HEK293 (cell line): Measurements from ENCODE around the gene PTPRG.

ENCODE experiments used
- CTCF ChIA-PET: fragments of 350-600 bp; formaldehyde crosslinking; extraction: SDS; loops from one replicate; lab custom pipeline; 2021; ENCODE audit warnings: antibody characterized with exemption; lab: Yijun Ruan, JAX
- POLR2A ChIA-PET: fragments of 300-600 bp; formaldehyde crosslinking; extraction: SDS; loops from one replicate; lab custom pipeline; 2020; ENCODE audit warnings: antibody characterized with exemption, inconsistent platforms; lab: Yijun Ruan, JAX
- H3K27ac ChIP-seq: fragments of 200-500 bp; sonication (Bioruptor generic); 2 replicates; pipeline ENCODE4 v1.5.1; 2014; ENCODE audit warnings: low read depth, low read length, control low read depth, inconsistent platforms; ENCODE audit errors: extremely low read depth
- H3K36me3 ChIP-seq, 2 experiments: fragments of 200-500 bp in 1 of 2; sonication (Bioruptor generic) in 1 of 2; 1 replicate in 1 of 2; 2 replicates in 1 of 2; pipeline ENCODE4 v1.5.1; 2014 to 2017; ENCODE audit warnings: inconsistent platforms in 2 of 2, low read length in 2 of 2; ENCODE audit not compliant: control insufficient read depth in 2 of 2, insufficient read depth in 1 of 2
- H3K4me1 ChIP-seq: fragments of 200-500 bp; sonication (Bioruptor generic); 2 replicates; pipeline ENCODE4 v1.5.1; 2014; ENCODE audit warnings: mild to moderate bottlenecking, low read length, inconsistent platforms; ENCODE audit not compliant: control insufficient read depth, insufficient read depth
- H3K4me3 ChIP-seq: 2 replicates; pipeline ENCODE4 v1.5.1; 2011; ENCODE audit warnings: low read depth, mild to moderate bottlenecking, control low read depth, low read length, moderate library complexity
- H3K9me3 ChIP-seq: fragments of 200-500 bp; sonication (Bioruptor generic); 2 replicates; pipeline ENCODE4 v1.5.1; 2014; ENCODE audit warnings: low read depth, low read length, inconsistent platforms; ENCODE audit not compliant: control insufficient read depth, insufficient read depth
- IKZF3 ChIP-seq: fragments of 450-650 bp; IDR thresholded peaks from 2 replicates; pipeline ENCODE4 v1.5.0; 2018; ENCODE audit warnings: missing biosample characterization, mild to moderate bottlenecking, missing genetic modification characterization, moderate library complexity
- OSR2 ChIP-seq: fragments of 450-650 bp; formaldehyde crosslinking; IDR thresholded peaks from 2 replicates; pipeline ENCODE4 v1.5.1; 2016; ENCODE audit warnings: missing biosample characterization, missing genetic modification characterization
- PRDM4 ChIP-seq: fragments of 450-650 bp; formaldehyde crosslinking; IDR thresholded peaks from 2 replicates; pipeline ENCODE4 v1.5.1; 2017; ENCODE audit warnings: missing biosample characterization, missing genetic modification characterization
- SCRT1 ChIP-seq: fragments of 450-650 bp; formaldehyde crosslinking; IDR thresholded peaks from 2 replicates; pipeline ENCODE4 v1.5.1; 2016; ENCODE audit warnings: missing biosample characterization, missing genetic modification characterization, borderline replicate concordance
- SCRT2 ChIP-seq: fragments of 450-650 bp; formaldehyde crosslinking; IDR thresholded peaks from 2 replicates; pipeline ENCODE4 v1.5.1; 2016; ENCODE audit warnings: missing biosample characterization, missing genetic modification characterization
- SP7 ChIP-seq: fragments of 450-650 bp; formaldehyde crosslinking; IDR thresholded peaks from 2 replicates; pipeline ENCODE4 v1.5.1; 2016; ENCODE audit warnings: missing biosample characterization, missing genetic modification characterization
- ZBTB8A ChIP-seq: fragments of 450-650 bp; formaldehyde crosslinking; IDR thresholded peaks from 2 replicates; pipeline ENCODE4 v1.5.1; 2016; ENCODE audit warnings: missing biosample characterization, missing genetic modification characterization
- ZNF121 ChIP-seq: fragments of 450-650 bp; formaldehyde crosslinking; IDR thresholded peaks from 2 replicates; pipeline ENCODE4 v1.5.1; 2016; ENCODE audit warnings: missing biosample characterization, missing genetic modification characterization
- ZNF174 ChIP-seq: fragments of 450-650 bp; formaldehyde crosslinking; IDR thresholded peaks from 2 replicates; pipeline ENCODE4 v1.5.0; 2017; ENCODE audit warnings: missing biosample characterization, mild to moderate bottlenecking, missing genetic modification characterization
- ZNF341 ChIP-seq: fragments of 450-650 bp; formaldehyde crosslinking; IDR thresholded peaks from 2 replicates; pipeline ENCODE4; 2016; ENCODE audit warnings: low read depth, missing biosample characterization, missing genetic modification characterization
- ZNF394 ChIP-seq: fragments of 450-650 bp; formaldehyde crosslinking; IDR thresholded peaks from 2 replicates; pipeline ENCODE4 v1.5.1; 2016; ENCODE audit warnings: missing biosample characterization, missing genetic modification characterization, mild to moderate bottlenecking, moderate library complexity, borderline replicate concordance
- ZNF529 ChIP-seq: fragments of 450-650 bp; formaldehyde crosslinking; IDR thresholded peaks from 2 replicates; pipeline ENCODE4 v1.5.1; 2017; ENCODE audit warnings: missing genetic modification characterization, missing biosample characterization; ENCODE audit not compliant: insufficient replicate concordance
- ZNF549 ChIP-seq: fragments of 450-650 bp; IDR thresholded peaks from 2 replicates; pipeline ENCODE4 v1.5.1; 2018; ENCODE audit warnings: missing biosample characterization, missing genetic modification characterization, mild to moderate bottlenecking, inconsistent platforms, moderate library complexity
- ZNF600 ChIP-seq: fragments of 450-650 bp; formaldehyde crosslinking; IDR thresholded peaks from 2 replicates; pipeline ENCODE4 v1.5.1; 2016; ENCODE audit warnings: missing biosample characterization, missing genetic modification characterization
- ZNF707 ChIP-seq: fragments of 450-650 bp; formaldehyde crosslinking; IDR thresholded peaks from 2 replicates; pipeline ENCODE4 v1.5.1; 2016; ENCODE audit warnings: missing biosample characterization, missing genetic modification characterization
- ZSCAN23 ChIP-seq: fragments of 450-650 bp; formaldehyde crosslinking; IDR thresholded peaks from 2 replicates; pipeline ENCODE4 v1.5.1; 2016; ENCODE audit warnings: missing biosample characterization, missing genetic modification characterization
- ZXDB ChIP-seq: fragments of 450-650 bp; formaldehyde crosslinking; IDR thresholded peaks from 2 replicates; pipeline ENCODE4 v1.5.1; 2016; ENCODE audit warnings: missing biosample characterization, missing genetic modification characterization
- TF ChIP-seq, protein P1 (sequence below): fragments of 450-650 bp; formaldehyde crosslinking; IDR thresholded peaks from 2 replicates; pipeline ENCODE4 v1.5.1; 2016; ENCODE audit warnings: missing biosample characterization, missing genetic modification characterization
- TF ChIP-seq, protein P2 (sequence below): fragments of 450-650 bp; IDR thresholded peaks from 2 replicates; pipeline ENCODE4 v1.5.1; 2018; ENCODE audit warnings: missing biosample characterization, mild to moderate bottlenecking, missing genetic modification characterization

The PTPRG gene

DNA sequence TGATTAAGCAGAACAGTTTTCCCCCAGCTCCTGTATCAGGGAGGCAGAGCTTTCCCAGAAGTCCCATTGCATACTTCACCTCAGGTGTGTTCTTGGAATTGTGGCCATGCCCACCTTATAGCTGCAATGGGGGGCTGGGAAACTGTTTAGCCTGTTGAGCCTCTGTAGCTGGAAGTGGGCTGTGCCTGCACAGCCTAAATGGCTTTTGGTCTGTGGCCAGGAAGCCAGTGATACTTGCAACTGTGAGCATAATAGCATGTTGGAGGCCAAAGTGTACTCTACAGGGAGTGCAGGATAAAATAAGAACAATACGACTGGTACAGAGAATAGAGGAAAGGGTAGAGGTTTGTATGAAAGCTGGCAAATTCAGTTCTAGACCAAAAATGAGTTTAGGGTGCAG is 248.5 kb downstream of the PTPRG start:
- CTCF ChIA-PET: no interaction called here
- H3K4me3 ChIP-seq: no peak overlapping the region
- H3K9me3 ChIP-seq: no peaks in the 10 kb centered on the region
- peaks cover 35% of the 10 kb centered on the region for H3K4me1 ChIP-seq
- no peaks in the 10 kb centered on the region for H3K36me3 ChIP-seq
- no peak overlapping the region for H3K27ac ChIP-seq
- TF ChIP-seq, protein P1, sequence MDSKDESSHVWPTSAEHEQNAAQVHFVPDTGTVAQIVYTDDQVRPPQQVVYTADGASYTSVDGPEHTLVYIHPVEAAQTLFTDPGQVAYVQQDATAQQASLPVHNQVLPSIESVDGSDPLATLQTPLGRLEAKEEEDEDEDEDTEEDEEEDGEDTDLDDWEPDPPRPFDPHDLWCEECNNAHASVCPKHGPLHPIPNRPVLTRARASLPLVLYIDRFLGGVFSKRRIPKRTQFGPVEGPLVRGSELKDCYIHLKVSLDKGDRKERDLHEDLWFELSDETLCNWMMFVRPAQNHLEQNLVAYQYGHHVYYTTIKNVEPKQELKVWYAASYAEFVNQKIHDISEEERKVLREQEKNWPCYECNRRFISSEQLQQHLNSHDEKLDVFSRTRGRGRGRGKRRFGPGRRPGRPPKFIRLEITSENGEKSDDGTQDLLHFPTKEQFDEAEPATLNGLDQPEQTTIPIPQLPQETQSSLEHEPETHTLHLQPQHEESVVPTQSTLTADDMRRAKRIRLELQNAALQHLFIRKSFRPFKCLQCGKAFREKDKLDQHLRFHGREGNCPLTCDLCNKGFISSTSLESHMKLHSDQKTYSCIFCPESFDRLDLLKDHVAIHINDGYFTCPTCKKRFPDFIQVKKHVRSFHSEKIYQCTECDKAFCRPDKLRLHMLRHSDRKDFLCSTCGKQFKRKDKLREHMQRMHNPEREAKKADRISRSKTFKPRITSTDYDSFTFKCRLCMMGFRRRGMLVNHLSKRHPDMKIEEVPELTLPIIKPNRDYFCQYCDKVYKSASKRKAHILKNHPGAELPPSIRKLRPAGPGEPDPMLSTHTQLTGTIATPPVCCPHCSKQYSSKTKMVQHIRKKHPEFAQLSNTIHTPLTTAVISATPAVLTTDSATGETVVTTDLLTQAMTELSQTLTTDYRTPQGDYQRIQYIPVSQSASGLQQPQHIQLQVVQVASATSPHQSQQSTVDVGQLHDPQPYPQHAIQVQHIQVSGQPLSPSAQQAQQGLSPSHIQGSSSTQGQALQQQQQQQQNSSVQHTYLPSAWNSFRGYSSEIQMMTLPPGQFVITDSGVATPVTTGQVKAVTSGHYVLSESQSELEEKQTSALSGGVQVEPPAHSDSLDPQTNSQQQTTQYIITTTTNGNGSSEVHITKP (tag by site-specific recombination): peak; percentile 56; the same call in 1 of the 2 replicates
- TF ChIP-seq, protein P2, sequence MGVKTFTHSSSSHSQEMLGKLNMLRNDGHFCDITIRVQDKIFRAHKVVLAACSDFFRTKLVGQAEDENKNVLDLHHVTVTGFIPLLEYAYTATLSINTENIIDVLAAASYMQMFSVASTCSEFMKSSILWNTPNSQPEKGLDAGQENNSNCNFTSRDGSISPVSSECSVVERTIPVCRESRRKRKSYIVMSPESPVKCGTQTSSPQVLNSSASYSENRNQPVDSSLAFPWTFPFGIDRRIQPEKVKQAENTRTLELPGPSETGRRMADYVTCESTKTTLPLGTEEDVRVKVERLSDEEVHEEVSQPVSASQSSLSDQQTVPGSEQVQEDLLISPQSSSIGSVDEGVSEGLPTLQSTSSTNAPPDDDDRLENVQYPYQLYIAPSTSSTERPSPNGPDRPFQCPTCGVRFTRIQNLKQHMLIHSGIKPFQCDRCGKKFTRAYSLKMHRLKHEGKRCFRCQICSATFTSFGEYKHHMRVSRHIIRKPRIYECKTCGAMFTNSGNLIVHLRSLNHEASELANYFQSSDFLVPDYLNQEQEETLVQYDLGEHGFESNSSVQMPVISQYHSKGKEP (tag by site-specific recombination): peak; percentile 92
- no peak for TF ChIP-seq ZNF549 (tag by site-specific recombination)
- no peak for TF ChIP-seq ZNF121 (tag by site-specific recombination)
- peak; percentile 93 for TF ChIP-seq SCRT2
- TF ChIP-seq ZNF174 (tag by site-specific recombination): no peak
- TF ChIP-seq ZSCAN23 (tag by site-specific recombination): no peak
- TF ChIP-seq ZNF529 (tag by site-specific recombination): no peak
- peak; percentile 91 for TF ChIP-seq SCRT1 (tag by site-specific recombination)
- TF ChIP-seq OSR2 (tag by site-specific recombination): peak; percentile 39
- TF ChIP-seq IKZF3 (tag by site-specific recombination): 0 out of 2 replicates have a peak, but pooled peaks have one; percentile 31
- TF ChIP-seq SP7 (tag by site-specific recombination): peak; percentile 70
- 0 out of 2 replicates have a peak, but pooled peaks have one; percentile 22 for TF ChIP-seq ZNF600 (tag by site-specific recombination)
- peak; percentile 24; the same call in 1 of the 2 replicates for TF ChIP-seq ZNF341
- peak; percentile 68 for TF ChIP-seq ZBTB8A
- no peak for TF ChIP-seq ZNF394 (tag by site-specific recombination)
- TF ChIP-seq PRDM4 (tag by site-specific recombination): peak; percentile 72
- peak; percentile 38; the same call in 1 of the 2 replicates for TF ChIP-seq ZXDB
- TF ChIP-seq ZNF707 (tag by site-specific recombination): no peak
- POLR2A ChIA-PET: interaction anchor here (0.6 kb wide), 1 partner anchor 229 kb away, joined by 4 read pairs; no protein-coding TSS in a partner anchor
